ENCODE data around the gene OTUB2. TPM values are rescaled to one million over a fixed set of nuclear protein-coding genes. Genes with fewer than 3 reads are reported as not detected.

OTUB2 gene
- total and polyA plus RNA-seq, 8 donors: 0.45 to 4.1 (median 0.63) TPM; not detected in 2

GRCh38 chr14:94011795-94012194 lies 14.3 kb upstream of the OTUB2 start:
- no peak for TF ChIP-seq CTCF (IDR thresholded peaks at IDR 0.05)
- TF ChIP-seq EP300 (IDR thresholded peaks at IDR 0.05): no peak
- TF ChIP-seq POLR2AphosphoS5 (IDR thresholded peaks at IDR 0.05): no peak
- no peak for TF ChIP-seq POLR2A (IDR thresholded peaks at IDR 0.05)
- WGBS, 5 donors: 42 to 57% (median 54%) methylated on average over 2 of the region's 2 CpGs
- Histone ChIP-seq H3K9me3 (no peaks in the 10 kb centered on the region), H3K27ac (no peak overlapping the region), H3K27me3 (peaks cover 0 to 11% (median 0%) of the 10 kb centered on the region in 3 donors), H3K4me1 (peaks cover 0 to 9% (median 0%) of the 10 kb centered on the region in 4 donors), H3K4me3 (no peak overlapping the region), H3K36me3 (no peaks in the 10 kb centered on the region)
- no peak for DNase-seq
- intact Hi-C loops (cut with DNase I; ENCODE audit: low total_unique reads): no loop called here

GRCh38 chr14:94014382-94014781 lies 11.8 kb upstream of the OTUB2 start:
- Histone ChIP-seq H3K9me3 (no peaks in the 10 kb centered on the region), H3K4me3 (no peak overlapping the region), H3K27ac (no peak overlapping the region), H3K36me3 (no peaks in the 10 kb centered on the region), H3K27me3 (peaks cover 0 to 11% (median 0%) of the 10 kb centered on the region in 3 donors), H3K4me1 (peaks cover 0 to 9% (median 0%) of the 10 kb centered on the region in 4 donors)
- no peak for DNase-seq
- TF ChIP-seq EP300 (IDR thresholded peaks at IDR 0.05): no peak
- no peak for TF ChIP-seq POLR2A (IDR thresholded peaks at IDR 0.05)
- no peak for TF ChIP-seq POLR2AphosphoS5 (IDR thresholded peaks at IDR 0.05)
- TF ChIP-seq CTCF (IDR thresholded peaks at IDR 0.05): no peak
- intact Hi-C loops (cut with DNase I; ENCODE audit: low total_unique reads): no loop called here
- 40 to 60% (median 50%) methylated on average over 6 of the region's 6 CpGs for WGBS, 5 donors

GRCh38 chr14:94015223-94015622 lies 10.9 kb upstream of the OTUB2 start:
- H3K27ac ChIP-seq: no peak overlapping the region
- TF ChIP-seq EP300 (IDR thresholded peaks at IDR 0.05): no peak
- no peak for TF ChIP-seq POLR2AphosphoS5 (IDR thresholded peaks at IDR 0.05)
- no peak for TF ChIP-seq CTCF (IDR thresholded peaks at IDR 0.05)
- no peak for TF ChIP-seq POLR2A (IDR thresholded peaks at IDR 0.05)
- H3K27me3 ChIP-seq: peaks cover 0 to 11% (median 0%) of the 10 kb centered on the region in 3 donors
- no peak overlapping the region for H3K4me3 ChIP-seq
- intact Hi-C loops (cut with DNase I; ENCODE audit: low total_unique reads): no loop called here
- no peaks in the 10 kb centered on the region for H3K9me3 ChIP-seq
- DNase-seq: no peak
- peaks cover 0 to 9% (median 0%) of the 10 kb centered on the region in 4 donors for H3K4me1 ChIP-seq
- no peaks in the 10 kb centered on the region for H3K36me3 ChIP-seq
- WGBS, 5 donors: 83 to 91% (median 87%) methylated on average over 2 of the region's 2 CpGs

- Histone ChIP-seq H3K4me3 (no peak overlapping the region), H3K9me3 (no peaks in the 10 kb centered on the region), H3K4me1 (peaks cover 0 to 4% (median 0%) of the 10 kb centered on the region in 4 donors), H3K27ac (no peak overlapping the region), H3K27me3 (peaks cover 0 to under 1% (median 0%) of the 10 kb centered on the region in 3 donors), H3K36me3 (no peaks in the 10 kb centered on the region)
- intact Hi-C loops (cut with DNase I; ENCODE audit: low total_unique reads): no loop called here
- no peak for DNase-seq
- WGBS, 5 donors: 78 to 88% (median 82%) methylated on average over 8 of the region's 8 CpGs
- no peak for TF ChIP-seq POLR2A (IDR thresholded peaks at IDR 0.05)
- TF ChIP-seq POLR2AphosphoS5 (IDR thresholded peaks at IDR 0.05): no peak
- no peak for TF ChIP-seq EP300 (IDR thresholded peaks at IDR 0.05)
- no peak for TF ChIP-seq CTCF (IDR thresholded peaks at IDR 0.05)
Measured at GRCh38 chr14:94016446-94016976, 9.6 kb upstream of the OTUB2 start.
